Right lobe of liver (tissue), 6 donors: Measurements from ENCODE around the gene MBOAT2. TPM values are rescaled to one million over a fixed set of nuclear protein-coding genes. Genes with fewer than 3 reads are reported as not detected.

ENCODE experiments used
- ATAC-seq, 4 donors: fragments of 200-7000 bp; cut with Tn5 transposase; one replicate each; pipeline ENCODE4 v1.9.1; 2020; ENCODE audit warnings: mild to moderate bottlenecking in 4 of 4, moderate library complexity in 4 of 4
- DNase-seq, 3 donors: peaks; one replicate each; pipeline ENCODE4 v3.0.0-alpha.2; 2020
- H3K27ac ChIP-seq, 3 donors: fragments of 200-600 bp; one replicate each; pipeline ENCODE4 v1.8.0; 2022
- H3K27me3 ChIP-seq, 2 donors: fragments of 200-600 bp; one replicate each; pipeline ENCODE4 v1.8.0; 2022
- H3K36me3 ChIP-seq, 4 donors: fragments of 200-600 bp; sonication (generic) in 1 of 4; one replicate each; pipeline versions ENCODE4 v1.5.1 to v1.8.0; 2017 to 2022; ENCODE audit warnings: control low read depth in 1 of 4
- H3K4me1 ChIP-seq, 4 donors: fragments of 200-600 bp; sonication (generic) in 1 of 4; one replicate each; pipeline versions ENCODE4 v1.5.1 to v1.8.0; 2017 to 2022; ENCODE audit warnings: control low read depth in 1 of 4
- H3K4me3 ChIP-seq, 3 donors: fragments of 200-600 bp; one replicate each; pipeline ENCODE4 v1.8.0; 2022
- H3K9me3 ChIP-seq, 4 donors: fragments of 200-600 bp; sonication (generic) in 1 of 4; one replicate each; pipeline versions ENCODE4 v1.5.1 to v1.8.0; 2017 to 2022; ENCODE audit warnings: control low read depth in 1 of 4
- CTCF ChIP-seq, 4 donors: fragments of 200-600 bp in 3 of 4; fragments of 450-650 bp in 1 of 4; IDR thresholded peaks; one replicate each; pipeline versions ENCODE4 v1.5.1 to v1.8.0; 2016 to 2022; ENCODE audit warnings: antibody characterized with exemption in 4 of 4, mild to moderate bottlenecking in 2 of 4
- POLR2A ChIP-seq: fragments of 450-650 bp; IDR thresholded peaks from one replicate; pipeline ENCODE4 v1.6.1; 2017; ENCODE audit warnings: antibody characterized with exemption, mild to moderate bottlenecking
- WGBS: methylation state at CpG from one replicate; pipeline ENCODE4 v1.1.6; 2018; ENCODE audit warnings: low coverage, low lambda C conversion rate; ENCODE audit not compliant: insufficient coverage; ENCODE audit errors: missing lambda C conversion rate; 5-methylcytosine and 5-hydroxymethylcytosine counted together
- intact Hi-C, 2 donors: fragments of 100-400 bp; cut with DNase I; formaldehyde crosslinking; loops; one replicate each; pipeline versions ENCODE4 v1.11.2 to v1.14.1; 2022
- total RNA-seq, 6 experiments: library from RNA; depleted of rRNA in 2 of 6; stranded (reverse); fragments of >200 nt in 2 of 6; fragmentation: NEBNext Ultra II Directional in 3 of 6; extraction: Animal tissue kit (Norgen Biotek cat#: 25700) in 3 of 6; gene quantifications; one replicate each; pipeline versions ENCODE4 v1.1.0 to v1.2.4, GENCODE V29; 2016 to 2023
- donor health status: DM: no; HTN: yes; CAD: no.
- donor health status: DM: no; HTN: no; CAD: no.
- donor health status: DM: no; HTN: no; CAD: no.
- donor health status: DM: no; HTN: yes; CAD: no.
- donor health status: DM: no; HTN: yes; CAD: no.

Gene MBOAT2
- total RNA-seq, 6 experiments from 2014 or later, result 0.50 to 1.9 (median 1.5) TPM

DNA sequence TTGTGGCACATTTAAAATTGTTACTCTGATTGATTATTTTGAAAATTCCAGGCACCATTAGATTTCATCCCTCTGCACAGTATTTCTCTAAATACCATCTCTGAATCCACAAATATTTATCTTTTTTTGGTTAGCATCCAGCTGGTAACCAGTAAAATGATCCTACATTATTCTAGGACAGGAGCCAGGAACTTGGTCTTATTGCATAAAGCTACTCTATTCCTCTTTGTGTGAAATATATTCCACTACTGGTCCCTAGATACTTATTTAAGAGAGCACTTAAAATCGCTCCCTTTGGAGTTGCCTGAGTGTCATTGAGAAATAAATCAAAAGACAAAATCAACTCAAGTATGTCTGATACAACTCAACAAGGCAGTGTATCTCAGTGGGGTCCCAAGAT is 7.4 kb upstream of the MBOAT2 start:
- ATAC-seq, result no peak
- DNase-seq, result no peak

GRCh38 chr2:9008951-9009664 is 5.6 kb upstream of the MBOAT2 start:
- no peaks in the 10 kb centered on the region for H3K27me3 ChIP-seq
- no peak for DNase-seq
- 55% methylated on average over 1 of the region's 1 CpG for WGBS
- H3K36me3 ChIP-seq, result no peaks in the 10 kb centered on the region
- no peak for ATAC-seq
- H3K4me3 ChIP-seq, result no peak overlapping the region
- H3K27ac ChIP-seq, result no peak overlapping the region
- no peaks in the 10 kb centered on the region for H3K9me3 ChIP-seq
- intact Hi-C loops, result no loop called here
- H3K4me1 ChIP-seq, result peaks cover 0 to 2% (median 0%) of the 10 kb centered on the region in 4 donors
- TF ChIP-seq POLR2A (no peak), CTCF (IDR thresholded peaks at IDR 0.05) (no peak)

More for the DNA sequence above, 7.4 kb upstream of the MBOAT2 start:
- Histone ChIP-seq H3K36me3 (no peaks in the 10 kb centered on the region), H3K4me1 (no peaks in the 10 kb centered on the region), H3K4me3 (no peak overlapping the region), H3K27me3 (no peaks in the 10 kb centered on the region), H3K9me3 (no peaks in the 10 kb centered on the region), H3K27ac (no peak overlapping the region)
- WGBS, result 42% methylated on average over 1 of the region's 1 CpG
- intact Hi-C loops, result no loop called here
- TF ChIP-seq CTCF (IDR thresholded peaks at IDR 0.05), result no peak
- no peak for TF ChIP-seq POLR2A

GRCh38 chr2:9006368-9006767 is 2.9 kb upstream of the MBOAT2 start:
- no peak overlapping the region for H3K27ac ChIP-seq
- no peaks in the 10 kb centered on the region for H3K27me3 ChIP-seq
- DNase-seq (no peak), ATAC-seq (no peak)
- intact Hi-C loops, result no loop called here
- peaks cover 0 to 3% (median 0%) of the 10 kb centered on the region in 4 donors for H3K4me1 ChIP-seq
- no peaks in the 10 kb centered on the region for H3K36me3 ChIP-seq
- H3K9me3 ChIP-seq, result no peaks in the 10 kb centered on the region
- WGBS, result 98% methylated on average over 3 of the region's 3 CpGs
- H3K4me3 ChIP-seq, result no peak overlapping the region
- TF ChIP-seq CTCF (IDR thresholded peaks at IDR 0.05) (no peak), POLR2A (no peak)

GRCh38 chr2:9004338-9005204 is 1.1 kb upstream of the MBOAT2 start:
- H3K4me1 ChIP-seq, result peaks cover 0 to 3% (median 0%) of the 10 kb centered on the region in 4 donors
- H3K36me3 ChIP-seq, result no peaks in the 10 kb centered on the region
- intact Hi-C loops, result no loop called here
- peak overlapping the region in 2 of 3 donors; percentile 43 to 53 for H3K27ac ChIP-seq
- no peak for ATAC-seq
- H3K27me3 ChIP-seq, result no peaks in the 10 kb centered on the region
- no peaks in the 10 kb centered on the region for H3K9me3 ChIP-seq
- WGBS, result 52% methylated on average over 16 of the region's 25 CpGs
- TF ChIP-seq POLR2A, result no peak
- peak overlapping the region; percentile 41 to 57 (median 48) for H3K4me3 ChIP-seq
- DNase-seq, result no peak

DNA sequence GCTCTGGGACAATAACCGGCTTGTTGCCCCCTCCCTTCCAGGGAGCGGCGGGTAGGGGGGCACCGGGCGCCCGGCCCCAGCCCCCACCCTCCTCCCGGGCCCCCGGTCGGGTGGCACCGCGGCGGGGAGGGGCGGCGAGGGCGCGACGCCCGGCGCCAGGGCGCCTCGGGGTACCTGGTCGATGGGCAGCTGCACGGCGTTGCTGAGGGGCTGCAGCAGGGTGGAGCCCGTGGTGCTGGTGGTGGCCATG is 193 bp downstream of the MBOAT2 start:
- WGBS, result no CpG with 5 or more reads among the region's 25 CpGs
- Histone ChIP-seq H3K36me3 (no peaks in the 10 kb centered on the region), H3K27ac (peak overlapping the region in 1 of 3 donors; percentile 29), H3K27me3 (no peaks in the 10 kb centered on the region), H3K9me3 (no peaks in the 10 kb centered on the region), H3K4me1 (peaks cover 0 to 3% (median 0%) of the 10 kb centered on the region in 4 donors), H3K4me3 (peak overlapping the region; percentile 37 to 57 (median 48))
- ATAC-seq, result no peak
- intact Hi-C loops, result no loop called here
- TF ChIP-seq POLR2A (no peak), CTCF (IDR thresholded peaks at IDR 0.05) (no peak)
- no peak for DNase-seq
